ENCODE data around the gene ALOXE3.

GRCh38 chr17:8131844-8132441, 13.6 kb upstream of the ALOXE3 start:
- TF ChIP-seq CTCF (IDR thresholded peaks at IDR 0.05) (no peak), POLR2A (IDR thresholded peaks at IDR 0.05) (no peak)
